Measurements from ENCODE around the gene GRIN3B.
A peak's percentile ranks its signal among the peaks of the same experiment; 100 is the strongest.

The GRIN3B gene

DNA sequence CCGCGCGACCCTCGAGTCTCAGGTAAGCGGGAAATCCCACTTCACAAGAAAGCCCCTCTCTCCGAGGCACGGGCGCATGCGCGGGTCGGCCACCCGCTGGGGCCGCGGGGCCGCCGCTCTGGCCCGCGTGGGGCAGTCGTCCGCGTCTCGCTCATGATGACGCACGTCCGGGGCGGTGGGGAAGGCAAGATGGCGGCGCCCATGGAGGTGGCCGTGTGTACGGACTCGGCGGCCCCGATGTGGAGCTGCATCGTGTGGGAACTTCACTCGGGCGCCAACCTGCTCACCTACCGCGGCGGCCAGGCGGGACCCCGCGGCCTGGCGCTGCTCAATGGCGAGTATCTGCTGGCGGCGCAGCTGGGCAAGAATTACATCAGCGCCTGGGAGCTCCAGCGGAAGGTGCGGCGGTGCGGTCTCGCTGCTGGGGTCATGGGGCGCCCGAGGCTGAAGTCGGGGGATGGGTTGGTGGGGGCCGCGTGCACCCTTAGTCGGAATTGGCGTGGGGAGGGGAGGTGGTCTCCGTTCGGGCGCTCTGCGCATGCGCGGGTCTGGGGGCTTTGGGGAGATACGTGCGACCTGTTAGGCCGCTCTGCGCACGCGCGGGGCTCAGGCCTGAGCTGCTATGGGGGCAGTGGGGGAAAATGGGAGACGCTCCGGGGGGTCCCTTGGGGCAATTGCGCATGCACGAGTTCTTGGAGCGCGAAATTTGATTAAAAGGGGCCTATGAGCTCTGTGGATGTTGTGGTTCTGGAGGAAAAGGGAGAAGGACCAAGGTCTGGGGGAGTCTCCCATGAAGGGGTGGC lies 15.9 kb upstream of the GRIN3B start, which contains the start of gene WDR18 (continued):
- no peak for TF ChIP-seq ZNF354C (tag by site-specific recombination; IDR thresholded peaks at IDR 0.05; ENCODE audit: borderline replicate concordance, low read depth)
- TF ChIP-seq ZSCAN30 (tag by site-specific recombination; IDR thresholded peaks at IDR 0.05) = peak; percentile 72; the same call in 1 of the 2 replicates
- TF ChIP-seq ZBTB48 (tag by site-specific recombination; IDR thresholded peaks at IDR 0.05) = peak; percentile 53; the same call in 1 of the 2 replicates
- TF ChIP-seq ZNF529 (tag by site-specific recombination; IDR thresholded peaks at IDR 0.05; ENCODE audit: insufficient replicate concordance) = no peak
- TF ChIP-seq ZNF426 (tag by site-specific recombination; IDR thresholded peaks at IDR 0.05) = no peak
- no peak for TF ChIP-seq ZNF157 (tag by site-specific recombination; IDR thresholded peaks at IDR 0.05)
- no peak for TF ChIP-seq ZNF837 (tag by site-specific recombination; IDR thresholded peaks at IDR 0.05)
- no peak for TF ChIP-seq ZNF626 (tag by site-specific recombination; IDR thresholded peaks at IDR 0.05)
- TF ChIP-seq, protein P1, sequence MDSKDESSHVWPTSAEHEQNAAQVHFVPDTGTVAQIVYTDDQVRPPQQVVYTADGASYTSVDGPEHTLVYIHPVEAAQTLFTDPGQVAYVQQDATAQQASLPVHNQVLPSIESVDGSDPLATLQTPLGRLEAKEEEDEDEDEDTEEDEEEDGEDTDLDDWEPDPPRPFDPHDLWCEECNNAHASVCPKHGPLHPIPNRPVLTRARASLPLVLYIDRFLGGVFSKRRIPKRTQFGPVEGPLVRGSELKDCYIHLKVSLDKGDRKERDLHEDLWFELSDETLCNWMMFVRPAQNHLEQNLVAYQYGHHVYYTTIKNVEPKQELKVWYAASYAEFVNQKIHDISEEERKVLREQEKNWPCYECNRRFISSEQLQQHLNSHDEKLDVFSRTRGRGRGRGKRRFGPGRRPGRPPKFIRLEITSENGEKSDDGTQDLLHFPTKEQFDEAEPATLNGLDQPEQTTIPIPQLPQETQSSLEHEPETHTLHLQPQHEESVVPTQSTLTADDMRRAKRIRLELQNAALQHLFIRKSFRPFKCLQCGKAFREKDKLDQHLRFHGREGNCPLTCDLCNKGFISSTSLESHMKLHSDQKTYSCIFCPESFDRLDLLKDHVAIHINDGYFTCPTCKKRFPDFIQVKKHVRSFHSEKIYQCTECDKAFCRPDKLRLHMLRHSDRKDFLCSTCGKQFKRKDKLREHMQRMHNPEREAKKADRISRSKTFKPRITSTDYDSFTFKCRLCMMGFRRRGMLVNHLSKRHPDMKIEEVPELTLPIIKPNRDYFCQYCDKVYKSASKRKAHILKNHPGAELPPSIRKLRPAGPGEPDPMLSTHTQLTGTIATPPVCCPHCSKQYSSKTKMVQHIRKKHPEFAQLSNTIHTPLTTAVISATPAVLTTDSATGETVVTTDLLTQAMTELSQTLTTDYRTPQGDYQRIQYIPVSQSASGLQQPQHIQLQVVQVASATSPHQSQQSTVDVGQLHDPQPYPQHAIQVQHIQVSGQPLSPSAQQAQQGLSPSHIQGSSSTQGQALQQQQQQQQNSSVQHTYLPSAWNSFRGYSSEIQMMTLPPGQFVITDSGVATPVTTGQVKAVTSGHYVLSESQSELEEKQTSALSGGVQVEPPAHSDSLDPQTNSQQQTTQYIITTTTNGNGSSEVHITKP (tag by site-specific recombination; IDR thresholded peaks at IDR 0.05) = no peak; the same call in 1 of the 2 replicates
- peak; percentile 89 for TF ChIP-seq ZNF324 (tag by site-specific recombination; IDR thresholded peaks at IDR 0.05)
- TF ChIP-seq, protein P2, sequence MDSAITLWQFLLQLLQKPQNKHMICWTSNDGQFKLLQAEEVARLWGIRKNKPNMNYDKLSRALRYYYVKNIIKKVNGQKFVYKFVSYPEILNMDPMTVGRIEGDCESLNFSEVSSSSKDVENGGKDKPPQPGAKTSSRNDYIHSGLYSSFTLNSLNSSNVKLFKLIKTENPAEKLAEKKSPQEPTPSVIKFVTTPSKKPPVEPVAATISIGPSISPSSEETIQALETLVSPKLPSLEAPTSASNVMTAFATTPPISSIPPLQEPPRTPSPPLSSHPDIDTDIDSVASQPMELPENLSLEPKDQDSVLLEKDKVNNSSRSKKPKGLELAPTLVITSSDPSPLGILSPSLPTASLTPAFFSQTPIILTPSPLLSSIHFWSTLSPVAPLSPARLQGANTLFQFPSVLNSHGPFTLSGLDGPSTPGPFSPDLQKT (IDR thresholded peaks at IDR 0.05; ENCODE audit: borderline replicate concordance, low read depth, low read length) = no peak
- TF ChIP-seq, protein P3, sequence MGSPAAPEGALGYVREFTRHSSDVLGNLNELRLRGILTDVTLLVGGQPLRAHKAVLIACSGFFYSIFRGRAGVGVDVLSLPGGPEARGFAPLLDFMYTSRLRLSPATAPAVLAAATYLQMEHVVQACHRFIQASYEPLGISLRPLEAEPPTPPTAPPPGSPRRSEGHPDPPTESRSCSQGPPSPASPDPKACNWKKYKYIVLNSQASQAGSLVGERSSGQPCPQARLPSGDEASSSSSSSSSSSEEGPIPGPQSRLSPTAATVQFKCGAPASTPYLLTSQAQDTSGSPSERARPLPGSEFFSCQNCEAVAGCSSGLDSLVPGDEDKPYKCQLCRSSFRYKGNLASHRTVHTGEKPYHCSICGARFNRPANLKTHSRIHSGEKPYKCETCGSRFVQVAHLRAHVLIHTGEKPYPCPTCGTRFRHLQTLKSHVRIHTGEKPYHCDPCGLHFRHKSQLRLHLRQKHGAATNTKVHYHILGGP (tag by site-specific recombination; IDR thresholded peaks at IDR 0.05) = no peak
- TF ChIP-seq MYNN (tag by site-specific recombination; IDR thresholded peaks at IDR 0.05; ENCODE audit: borderline replicate concordance) = no peak
- peak; percentile 88 for TF ChIP-seq ZEB2 (tag by site-specific recombination; IDR thresholded peaks at IDR 0.05)
- no peak for TF ChIP-seq ZNF214 (tag by site-specific recombination; IDR thresholded peaks at IDR 0.05; ENCODE audit: borderline replicate concordance)
- peak; percentile 77 for TF ChIP-seq ZBTB17 (tag by site-specific recombination; IDR thresholded peaks at IDR 0.05)
- TF ChIP-seq, protein P4, sequence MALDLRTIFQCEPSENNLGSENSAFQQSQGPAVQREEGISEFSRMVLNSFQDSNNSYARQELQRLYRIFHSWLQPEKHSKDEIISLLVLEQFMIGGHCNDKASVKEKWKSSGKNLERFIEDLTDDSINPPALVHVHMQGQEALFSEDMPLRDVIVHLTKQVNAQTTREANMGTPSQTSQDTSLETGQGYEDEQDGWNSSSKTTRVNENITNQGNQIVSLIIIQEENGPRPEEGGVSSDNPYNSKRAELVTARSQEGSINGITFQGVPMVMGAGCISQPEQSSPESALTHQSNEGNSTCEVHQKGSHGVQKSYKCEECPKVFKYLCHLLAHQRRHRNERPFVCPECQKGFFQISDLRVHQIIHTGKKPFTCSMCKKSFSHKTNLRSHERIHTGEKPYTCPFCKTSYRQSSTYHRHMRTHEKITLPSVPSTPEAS (tag by site-specific recombination; IDR thresholded peaks at IDR 0.05) = no peak
- TF ChIP-seq ZNF248 (tag by site-specific recombination; IDR thresholded peaks at IDR 0.05) = no peak
- TF ChIP-seq, protein P5, sequence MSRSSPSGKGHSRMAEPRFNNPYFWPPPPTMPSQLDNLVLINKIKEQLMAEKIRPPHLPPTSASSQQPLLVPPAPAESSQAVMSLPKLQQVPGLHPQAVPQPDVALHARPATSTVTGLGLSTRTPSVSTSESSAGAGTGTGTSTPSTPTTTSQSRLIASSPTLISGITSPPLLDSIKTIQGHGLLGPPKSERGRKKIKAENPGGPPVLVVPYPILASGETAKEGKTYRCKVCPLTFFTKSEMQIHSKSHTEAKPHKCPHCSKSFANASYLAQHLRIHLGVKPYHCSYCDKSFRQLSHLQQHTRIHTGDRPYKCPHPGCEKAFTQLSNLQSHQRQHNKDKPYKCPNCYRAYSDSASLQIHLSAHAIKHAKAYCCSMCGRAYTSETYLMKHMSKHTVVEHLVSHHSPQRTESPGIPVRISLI (tag by site-specific recombination; IDR thresholded peaks at IDR 0.05) = no peak
- TF ChIP-seq REPIN1 (tag by site-specific recombination; IDR thresholded peaks at IDR 0.05; ENCODE audit: low read depth) = no peak
- TF ChIP-seq ZNF548 (tag by site-specific recombination; IDR thresholded peaks at IDR 0.05) = no peak
- TF ChIP-seq ZNF114 (tag by site-specific recombination; IDR thresholded peaks at IDR 0.05) = no peak
- TF ChIP-seq ZNF521 (tag by site-specific recombination; IDR thresholded peaks at IDR 0.05) = no peak
- TF ChIP-seq SCRT1 (tag by site-specific recombination; IDR thresholded peaks at IDR 0.05; ENCODE audit: borderline replicate concordance) = no peak
- no peak for TF ChIP-seq ZNF132 (tag by site-specific recombination; IDR thresholded peaks at IDR 0.05; ENCODE audit: borderline replicate concordance)
- 0 out of 2 replicates have a peak, but pooled peaks have one; percentile 28 for TF ChIP-seq GLI4 (tag by site-specific recombination; IDR thresholded peaks at IDR 0.05)
- peak; percentile 66 for TF ChIP-seq ZIC2 (tag by site-specific recombination; IDR thresholded peaks at IDR 0.05)
- TF ChIP-seq ZNF16 (tag by site-specific recombination; IDR thresholded peaks at IDR 0.05; ENCODE audit: low read depth) = peak; percentile 43; the same call in 1 of the 2 replicates
- TF ChIP-seq, protein P6, sequence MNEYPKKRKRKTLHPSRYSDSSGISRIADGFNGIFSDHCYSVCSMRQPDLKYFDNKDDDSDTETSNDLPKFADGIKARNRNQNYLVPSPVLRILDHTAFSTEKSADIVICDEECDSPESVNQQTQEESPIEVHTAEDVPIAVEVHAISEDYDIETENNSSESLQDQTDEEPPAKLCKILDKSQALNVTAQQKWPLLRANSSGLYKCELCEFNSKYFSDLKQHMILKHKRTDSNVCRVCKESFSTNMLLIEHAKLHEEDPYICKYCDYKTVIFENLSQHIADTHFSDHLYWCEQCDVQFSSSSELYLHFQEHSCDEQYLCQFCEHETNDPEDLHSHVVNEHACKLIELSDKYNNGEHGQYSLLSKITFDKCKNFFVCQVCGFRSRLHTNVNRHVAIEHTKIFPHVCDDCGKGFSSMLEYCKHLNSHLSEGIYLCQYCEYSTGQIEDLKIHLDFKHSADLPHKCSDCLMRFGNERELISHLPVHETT (tag by site-specific recombination; IDR thresholded peaks at IDR 0.05) = peak; percentile 95
